ENCODE measurements around the gene DPF3.

Gene DPF3

DNA sequence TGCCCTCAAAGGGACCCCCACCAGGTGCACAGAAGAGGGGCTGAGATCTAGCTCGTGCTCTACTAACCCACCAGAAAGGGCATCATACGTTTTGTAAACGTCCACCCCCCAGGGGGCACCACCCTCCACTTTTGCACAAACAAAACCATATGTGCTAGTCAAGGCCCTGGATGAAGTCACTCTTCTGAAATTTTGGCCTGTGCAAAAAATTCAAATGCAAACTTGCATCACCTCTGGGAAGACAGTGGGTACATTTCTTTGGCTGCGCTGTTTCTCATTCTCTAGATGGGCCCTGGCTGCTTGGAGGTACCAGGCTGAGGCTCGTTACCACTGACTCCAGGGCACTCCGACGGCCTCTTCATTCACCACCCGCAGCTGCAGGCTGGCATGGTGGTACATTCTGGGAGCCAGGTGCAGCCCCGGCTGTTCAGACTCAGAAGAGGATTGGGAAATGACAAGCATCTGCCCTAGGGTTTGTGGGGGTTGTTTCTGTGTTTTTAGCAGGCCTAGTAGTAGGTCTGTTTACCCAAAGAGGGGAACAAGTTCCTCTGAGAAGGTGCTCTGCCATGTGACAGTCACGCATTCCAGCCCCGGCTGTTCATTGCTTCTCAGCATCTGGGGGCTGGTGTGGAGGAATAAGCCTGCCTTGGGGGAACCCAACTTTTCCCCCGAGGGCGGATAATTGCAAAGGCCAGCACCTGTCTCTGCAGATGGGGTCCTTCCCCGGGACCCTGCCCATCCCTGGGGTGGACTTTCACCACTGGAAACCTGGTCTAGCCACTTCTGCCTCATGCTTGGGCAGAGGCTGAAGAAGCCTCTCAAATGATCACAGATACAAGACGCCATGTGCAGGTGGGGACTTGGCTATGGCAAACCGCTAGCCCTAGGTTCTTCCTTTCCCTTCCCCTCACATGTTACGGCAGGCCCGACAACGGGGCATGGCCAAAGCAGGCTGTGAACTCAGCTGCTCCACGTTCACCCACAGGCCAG is 147.6 kb downstream of the DPF3 start:
- FAIRE-seq (no peak), DNase-seq (ENCODE audit: insufficient read length, low spot score) (no peak)

DNA sequence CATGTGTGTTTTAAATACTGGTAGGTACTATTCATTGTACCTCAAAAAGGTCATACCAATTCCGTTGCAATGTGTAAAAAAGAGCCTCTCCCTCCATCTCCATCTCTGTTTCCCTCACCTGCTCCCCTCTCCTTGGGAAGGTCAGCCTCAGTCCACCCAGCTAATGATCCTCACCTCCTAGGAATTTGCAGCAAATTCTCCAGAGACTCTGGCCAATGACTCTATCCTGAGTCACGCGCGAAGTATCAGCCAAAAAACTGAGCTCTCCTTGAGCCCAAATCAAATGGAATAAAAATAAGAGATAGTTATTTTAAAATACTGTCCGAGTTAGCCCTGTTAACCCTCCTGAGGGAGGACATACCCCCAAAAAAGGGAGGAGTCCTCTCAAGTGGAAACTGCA is 148.4 kb downstream of the DPF3 start:
- no peak for FAIRE-seq
- no peak for DNase-seq (ENCODE audit: insufficient read length, low spot score)

DNA sequence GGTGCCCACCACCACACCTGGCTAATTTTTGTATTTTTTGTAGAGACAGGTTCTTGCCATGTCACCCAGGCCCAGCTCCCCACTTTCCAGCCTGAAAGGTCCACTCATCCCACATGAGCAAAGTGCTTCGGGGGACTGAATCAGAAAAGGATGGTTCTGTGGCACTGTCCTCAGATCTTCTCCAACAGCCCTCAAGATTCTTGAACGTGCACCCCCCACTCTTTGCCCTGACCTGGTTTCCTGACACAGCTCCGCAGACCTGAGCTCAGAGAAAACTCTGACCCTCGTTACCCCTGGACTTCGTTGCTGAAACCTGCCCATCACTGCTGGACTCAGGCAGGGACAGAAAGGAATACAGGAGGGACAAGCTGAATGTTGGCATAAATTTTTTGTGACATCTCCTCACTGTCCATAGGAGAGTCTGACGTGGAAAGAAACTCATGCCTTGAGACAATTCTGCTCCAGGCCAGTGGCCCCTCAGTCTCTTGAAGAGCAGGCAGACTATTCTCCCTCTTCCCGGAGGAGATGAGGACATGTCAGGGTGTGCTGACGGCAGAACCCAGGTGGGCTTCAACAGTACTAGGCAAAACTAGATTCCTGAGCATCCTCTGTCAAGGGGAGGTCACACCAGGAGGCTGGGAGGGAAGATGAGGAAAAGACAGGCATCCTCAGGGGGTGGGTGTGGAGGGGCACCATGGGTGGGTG is 149.3 kb downstream of the DPF3 start:
- no peak for FAIRE-seq

GRCh38 chr14:72743626-72744025 is 150.3 kb downstream of the DPF3 start:
- DNase-seq (ENCODE audit: insufficient read length, low spot score) (no peak), FAIRE-seq (no peak)

More for the DNA sequence above, 149.3 kb downstream of the DPF3 start:
- DNase-seq (ENCODE audit: insufficient read length, low spot score), result no peak

GRCh38 chr14:72742838-72743195 is 151.1 kb downstream of the DPF3 start:
- no peak for FAIRE-seq

DNA sequence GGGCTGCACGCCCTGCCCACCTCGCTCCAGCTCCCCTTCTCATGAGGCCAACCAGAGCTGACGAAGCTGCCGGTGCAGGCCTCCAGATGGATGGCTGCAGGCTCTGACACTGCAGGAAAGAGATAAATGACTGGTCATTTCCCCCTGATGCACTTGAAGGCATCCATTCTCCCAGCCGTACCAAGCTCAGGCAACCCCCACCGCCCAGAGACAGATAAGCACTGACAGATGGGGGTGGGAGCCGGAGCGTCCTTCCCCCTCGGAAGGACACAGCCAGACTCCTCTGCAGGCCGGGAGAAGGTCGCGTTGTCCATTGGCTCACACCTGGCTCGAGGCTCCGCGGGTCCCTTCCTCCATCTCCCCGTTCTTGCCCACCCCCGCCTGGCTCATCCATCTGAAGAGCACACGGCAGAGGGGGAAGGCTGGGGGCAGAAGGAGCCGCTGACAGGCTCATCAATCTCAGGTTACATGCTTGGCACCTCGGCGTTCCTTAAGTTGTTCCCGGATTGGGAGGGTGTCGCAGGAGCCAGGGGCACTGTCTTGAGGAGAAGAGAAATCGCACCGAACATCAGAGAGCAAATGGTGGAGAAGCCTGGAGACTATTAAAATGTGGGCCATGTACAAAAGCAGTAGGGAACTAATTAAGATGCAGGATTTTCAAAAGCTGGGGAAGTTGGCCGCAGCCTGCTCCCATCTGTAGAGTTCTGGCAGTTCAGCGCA is 151.6 kb downstream of the DPF3 start:
- DNase-seq (ENCODE audit: insufficient read length, low spot score), result no peak
- no peak for FAIRE-seq

More at GRCh38 chr14:72742838-72743195, 151.1 kb downstream of the DPF3 start:
- no peak for DNase-seq (ENCODE audit: insufficient read length, low spot score)

GRCh38 chr14:72741826-72742117 is 152.1 kb downstream of the DPF3 start:
- FAIRE-seq (no peak), DNase-seq (ENCODE audit: insufficient read length, low spot score) (no peak)

DNA sequence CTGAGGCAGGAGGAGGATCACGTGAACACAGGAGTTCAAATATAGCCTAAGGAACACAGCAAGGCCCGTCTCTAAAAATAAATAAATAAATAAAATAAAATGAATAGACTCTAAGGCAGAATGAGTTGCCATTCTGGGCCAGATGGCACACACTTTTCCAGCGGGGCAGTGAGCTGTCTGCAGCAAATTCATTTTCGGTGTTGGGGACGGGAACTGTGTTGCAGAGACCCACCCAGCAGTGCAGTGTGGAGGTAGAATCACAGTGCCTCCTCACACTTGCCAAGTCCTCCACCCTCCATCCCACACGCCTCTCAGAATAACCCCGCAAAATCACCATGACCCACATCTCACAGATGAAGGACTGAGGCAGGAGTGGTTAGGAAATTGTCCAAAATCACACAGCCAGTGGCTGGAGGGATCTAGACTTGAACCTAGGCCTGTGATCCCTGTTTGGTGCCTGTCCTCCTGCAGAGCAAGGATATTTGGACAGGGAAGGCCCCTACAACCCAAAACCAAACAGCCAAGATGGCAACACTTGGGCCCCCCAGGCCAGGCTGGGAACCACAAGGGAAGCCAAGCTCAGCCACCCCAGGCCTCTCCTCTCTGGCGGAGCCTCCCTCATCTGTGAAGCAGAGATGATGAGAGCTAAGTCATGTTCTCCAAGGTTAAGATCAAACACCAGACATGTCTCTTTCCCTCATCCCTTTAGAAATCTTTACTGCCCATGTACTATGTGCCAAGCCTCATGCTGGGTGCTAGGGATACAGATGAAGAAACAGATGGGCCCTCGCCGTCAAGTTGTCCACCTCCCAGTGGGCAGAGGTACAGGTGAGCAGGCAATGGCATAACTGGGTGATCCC is 152.7 kb downstream of the DPF3 start:
- FAIRE-seq, result no peak
- DNase-seq (ENCODE audit: insufficient read length, low spot score), result no peak

GRCh38 chr14:72740504-72740961 is 153.4 kb downstream of the DPF3 start:
- DNase-seq (ENCODE audit: insufficient read length, low spot score), result no peak
- no peak for FAIRE-seq

- FAIRE-seq (no peak), DNase-seq (ENCODE audit: insufficient read length, low spot score) (no peak)
Observed at GRCh38 chr14:72739446-72740405, 154.2 kb downstream of the DPF3 start.

- no peak for FAIRE-seq
- DNase-seq (ENCODE audit: insufficient read length, low spot score), result no peak
Observed at GRCh38 chr14:72738161-72738611, 155.7 kb downstream of the DPF3 start.

DNA sequence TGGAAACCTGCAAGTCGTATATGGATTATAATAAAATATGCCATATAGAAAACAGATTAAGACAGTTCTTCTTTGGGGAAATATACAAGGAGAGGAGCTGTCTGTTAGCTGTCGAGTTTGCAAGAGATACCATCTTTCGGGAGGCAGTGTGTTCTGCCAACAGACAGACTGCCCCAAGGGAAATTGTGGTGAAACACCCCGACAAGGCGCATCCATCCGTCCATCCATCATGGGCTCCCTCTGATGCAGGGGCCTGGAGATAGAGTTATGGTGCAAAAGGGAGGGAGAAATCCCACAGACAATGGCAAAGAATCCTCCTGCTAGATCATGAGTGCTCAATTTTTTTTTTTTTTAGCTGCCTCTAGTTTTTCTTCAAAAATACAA is 156.3 kb downstream of the DPF3 start:
- no peak for FAIRE-seq

GRCh38 chr14:72736786-72737559 is 156.9 kb downstream of the DPF3 start:
- FAIRE-seq (no peak), DNase-seq (ENCODE audit: insufficient read length, low spot score) (no peak)

More for the DNA sequence above, 156.3 kb downstream of the DPF3 start:
- DNase-seq (ENCODE audit: insufficient read length, low spot score), result no peak

GRCh38 chr14:72736308-72736707 is 157.6 kb downstream of the DPF3 start:
- DNase-seq (ENCODE audit: insufficient read length, low spot score), result no peak
- FAIRE-seq, result no peak

DNA sequence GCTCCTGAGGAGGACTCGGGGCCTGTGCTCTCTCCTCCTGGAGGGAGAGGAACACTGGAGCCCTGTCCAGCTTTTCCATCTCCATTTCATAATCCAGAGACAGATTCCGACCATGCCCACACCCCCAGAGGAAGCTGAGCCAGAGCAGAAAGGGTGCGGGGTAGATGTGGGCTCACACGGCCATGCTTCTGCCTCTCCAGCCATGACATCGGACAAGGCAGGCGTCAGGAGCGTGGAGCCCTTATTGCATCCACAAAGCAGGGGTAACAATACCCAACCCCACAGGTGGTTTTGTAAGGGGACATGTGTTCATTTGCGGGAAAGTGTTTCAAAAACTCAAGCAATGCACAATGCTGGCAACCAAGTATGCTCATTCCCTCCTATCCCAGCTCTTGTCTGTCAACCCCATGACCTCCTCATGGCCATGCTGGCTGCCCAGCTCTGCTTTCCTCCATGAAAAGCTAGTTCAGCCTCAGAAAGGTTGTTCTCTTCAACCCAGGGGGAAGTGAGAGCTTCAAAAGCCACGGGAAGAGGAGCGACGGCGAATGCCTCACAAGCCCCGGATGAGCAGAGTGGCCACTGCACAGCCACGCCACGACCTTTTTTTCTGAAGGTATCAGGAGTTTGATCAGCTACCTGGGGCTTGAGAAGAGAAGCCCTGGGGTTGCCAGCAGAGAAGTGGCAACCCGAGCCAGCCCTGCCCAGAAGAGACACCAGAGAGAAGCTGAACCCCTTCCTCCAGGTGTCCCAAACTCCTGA is 161.7 kb downstream of the DPF3 start:
- no peak for FAIRE-seq
- DNase-seq (ENCODE audit: insufficient read length, low spot score), result no peak

DNA sequence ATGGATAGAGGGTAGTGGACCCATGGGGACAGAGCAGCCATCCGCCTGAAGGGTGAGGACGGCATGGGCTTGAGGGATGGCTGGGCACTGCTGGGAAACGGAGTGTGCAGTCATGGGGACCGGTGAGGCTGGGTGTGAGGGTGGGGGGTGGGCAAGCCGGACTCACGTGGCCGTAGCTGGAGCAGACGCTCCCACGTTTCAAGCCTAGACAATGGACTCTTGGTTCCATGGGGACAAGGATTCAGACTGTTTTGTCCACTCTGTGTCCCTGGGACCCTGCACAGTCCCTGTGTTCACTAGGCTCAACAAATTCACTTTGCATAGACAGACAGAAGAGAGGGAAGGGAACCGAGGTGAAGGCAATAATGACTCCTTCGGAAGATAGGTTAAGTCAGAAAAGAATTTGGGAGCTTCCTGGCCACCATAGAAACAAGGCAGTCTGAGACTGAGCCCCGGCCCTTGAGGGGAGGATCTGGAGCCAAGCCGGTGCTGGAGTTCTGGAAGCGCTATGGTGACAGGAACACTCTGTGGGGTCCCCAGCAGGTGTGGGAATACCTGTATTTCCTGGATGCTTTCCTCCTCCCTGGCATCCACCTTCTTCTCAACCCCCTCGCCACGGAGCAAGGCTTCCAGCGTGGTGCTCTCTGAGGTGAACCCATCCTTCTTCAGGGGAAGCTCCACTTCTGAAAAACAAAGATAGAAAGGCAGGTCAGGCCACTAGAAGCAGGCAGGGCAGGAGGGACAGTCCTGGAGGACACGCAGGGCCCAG is 162.5 kb downstream of the DPF3 start:
- DNase-seq (ENCODE audit: insufficient read length, low spot score), result no peak
- no peak for FAIRE-seq

- FAIRE-seq (no peak), DNase-seq (ENCODE audit: insufficient read length, low spot score) (no peak)
Observed at GRCh38 chr14:72730468-72730867, 163.4 kb downstream of the DPF3 start.

Measured in GM19239 (cell line).